Sigmoid colon (tissue), 4 donors: ENCODE data around the gene TRAF7.

ENCODE experiments used
- POLR2A ChIP-seq, 2 donors: fragments of 450-650 bp; IDR thresholded peaks; one replicate each; pipeline ENCODE4 v1.6.1; 2016; ENCODE audit warnings: antibody characterized with exemption in 2 of 2, mild to moderate bottlenecking in 2 of 2, moderate library complexity in 2 of 2
- POLR2AphosphoS5 ChIP-seq, 4 donors: sonication (generic); formaldehyde crosslinking; IDR thresholded peaks; one replicate each; pipeline ENCODE4 v1.6.1; 2017; ENCODE audit warnings: antibody characterized with exemption in 4 of 4

DNA sequence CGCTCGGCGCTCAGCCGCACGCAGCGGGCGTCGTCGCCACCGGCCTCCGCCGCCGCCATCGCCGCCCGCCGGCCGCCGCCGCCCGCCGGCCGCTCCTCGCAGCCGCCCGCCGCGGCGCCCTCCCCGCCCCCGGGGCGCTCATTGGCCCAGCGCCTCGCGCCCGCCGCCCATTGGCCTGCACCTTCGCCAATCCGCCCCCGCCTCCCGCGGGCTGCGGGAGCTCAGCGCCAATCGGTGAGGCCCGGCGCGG, 59.1 kb downstream of the TRAF7 start, which contains the start of gene PGP:
- TF ChIP-seq POLR2A (IDR thresholded peaks at IDR 0.05) (no peak), POLR2AphosphoS5 (IDR thresholded peaks at IDR 0.05) (no peak)
